Endothelial cell (in vitro differentiated cells): ENCODE data around the gene NFIX. TPM values are rescaled to one million over a fixed set of nuclear protein-coding genes. Genes with fewer than 3 reads are reported as not detected.
"Not testable (repeated sequence)": the region's sequence is repeated elsewhere in the genome, so short reads cannot be mapped to it uniquely, and the experiment has no call there.

Experiments
- DNase-seq: peaks from one replicate; pipeline ENCODE4 v3.0.0; 2021; ENCODE audit warnings: low spot score
- H3K27ac Mint-ChIP-seq: one replicate; pipeline ENCODE4 v1.8.0; 2021; ENCODE audit warnings: mixed read lengths, inconsistent platforms; ENCODE audit not compliant: unreplicated experiment
- H3K27me3 Mint-ChIP-seq: one replicate; pipeline ENCODE4 v1.8.0; 2021; ENCODE audit warnings: mild to moderate bottlenecking, moderate library complexity, mixed read lengths, inconsistent platforms; ENCODE audit not compliant: unreplicated experiment
- H3K36me3 Mint-ChIP-seq: one replicate; pipeline ENCODE4 v1.8.0; 2021; ENCODE audit warnings: mild to moderate bottlenecking, low read depth, mixed read lengths, inconsistent platforms; ENCODE audit not compliant: unreplicated experiment
- H3K4me1 Mint-ChIP-seq: one replicate; pipeline ENCODE4 v1.8.0; 2021; ENCODE audit warnings: mild to moderate bottlenecking, mixed read lengths, inconsistent platforms; ENCODE audit not compliant: unreplicated experiment
- H3K4me3 Mint-ChIP-seq: one replicate; pipeline ENCODE4 v1.8.0; 2021; ENCODE audit warnings: mild to moderate bottlenecking, mixed read lengths, inconsistent platforms; ENCODE audit not compliant: unreplicated experiment
- H3K9me3 Mint-ChIP-seq: one replicate; pipeline ENCODE4 v1.8.0; 2021; ENCODE audit warnings: mixed read lengths, inconsistent platforms; ENCODE audit not compliant: unreplicated experiment
- CTCF ChIP-seq: fragments of 200-600 bp; sonication (generic); IDR thresholded peaks from one replicate; pipeline ENCODE4 v1.5.0; 2021; ENCODE audit warnings: antibody characterized with exemption; ENCODE audit not compliant: unreplicated experiment
- total RNA-seq: library from RNA; stranded (reverse); fragmentation: NEBNext Ultra II Directional; extraction: Animal tissue kit (Norgen Biotek cat#: 25700); gene quantifications from one replicate; pipeline ENCODE4 v1.2.1, GENCODE V29; 2021; ENCODE audit not compliant: unreplicated experiment

The NFIX gene
- total RNA-seq, 1 donor from 2014 or later = 9.9 TPM

GRCh38 chr19:12955996-12956395 lies 39.3 kb upstream of the NFIX start:
- Mint-ChIP-seq H3K27ac (peak overlapping the region; percentile 53), H3K9me3 (no peaks in the 10 kb centered on the region), H3K4me3 (peak overlapping the region; percentile 89), H3K4me1 (peaks cover 11% of the 10 kb centered on the region), H3K27me3 (peaks cover 12% of the 10 kb centered on the region), H3K36me3 (peaks cover 23% of the 10 kb centered on the region)
- DNase-seq = no peak
- no peak for TF ChIP-seq CTCF

- Mint-ChIP-seq H3K36me3 (peaks cover 19% of the 10 kb centered on the region), H3K27ac (peak within 1 kb of the TSS; percentile 75), H3K9me3 (no peaks in the 10 kb centered on the region), H3K4me1 (peaks cover 11% of the 10 kb centered on the region), H3K4me3 (peak within 1 kb of the TSS; percentile 91), H3K27me3 (peaks cover 11% of the 10 kb centered on the region)
- peak; percentile 80 for DNase-seq
- no peak for TF ChIP-seq CTCF
Measured at GRCh38 chr19:12956446-12957388, 38.6 kb upstream of the NFIX start, which contains the start of gene GADD45GIP1. TSS of gene GADD45GIP1 (minus strand) at chr19:12957223. CDS start at chr19:12957212, 11 bp downstream.

GRCh38 chr19:12957389-12957952 lies 37.8 kb upstream of the NFIX start:
- peaks cover 11% of the 10 kb centered on the region for H3K27me3 Mint-ChIP-seq
- peaks cover 17% of the 10 kb centered on the region for H3K36me3 Mint-ChIP-seq
- DNase-seq, H3K9me3 Mint-ChIP-seq: not testable (repeated sequence)
- H3K27ac Mint-ChIP-seq = peak overlapping the region; percentile 75
- peaks cover 11% of the 10 kb centered on the region for H3K4me1 Mint-ChIP-seq
- peak overlapping the region; percentile 91 for H3K4me3 Mint-ChIP-seq

- H3K36me3 Mint-ChIP-seq = peaks cover 13% of the 10 kb centered on the region
- H3K9me3 Mint-ChIP-seq = no peaks in the 10 kb centered on the region
- no peak overlapping the region for H3K27ac Mint-ChIP-seq
- H3K4me3 Mint-ChIP-seq = no peak overlapping the region
- no peak for DNase-seq
- no peak for TF ChIP-seq CTCF
- peaks cover 11% of the 10 kb centered on the region for H3K27me3 Mint-ChIP-seq
- H3K4me1 Mint-ChIP-seq = peaks cover 11% of the 10 kb centered on the region
Measured at GRCh38 chr19:12959481-12959880, 35.8 kb upstream of the NFIX start.

GRCh38 chr19:12965017-12965811 lies 30.1 kb upstream of the NFIX start:
- Mint-ChIP-seq H3K4me3 (peak overlapping the region; percentile 88), H3K9me3 (no peaks in the 10 kb centered on the region), H3K27ac (peak overlapping the region; percentile 52), H3K36me3 (peaks cover under 1% of the 10 kb centered on the region), H3K4me1 (peaks cover 3% of the 10 kb centered on the region), H3K27me3 (peaks cover 7% of the 10 kb centered on the region)
- peak; percentile 91 for DNase-seq
- peak; percentile 94 for TF ChIP-seq CTCF
